ENCODE results near the gene SRCIN1.

DNA sequence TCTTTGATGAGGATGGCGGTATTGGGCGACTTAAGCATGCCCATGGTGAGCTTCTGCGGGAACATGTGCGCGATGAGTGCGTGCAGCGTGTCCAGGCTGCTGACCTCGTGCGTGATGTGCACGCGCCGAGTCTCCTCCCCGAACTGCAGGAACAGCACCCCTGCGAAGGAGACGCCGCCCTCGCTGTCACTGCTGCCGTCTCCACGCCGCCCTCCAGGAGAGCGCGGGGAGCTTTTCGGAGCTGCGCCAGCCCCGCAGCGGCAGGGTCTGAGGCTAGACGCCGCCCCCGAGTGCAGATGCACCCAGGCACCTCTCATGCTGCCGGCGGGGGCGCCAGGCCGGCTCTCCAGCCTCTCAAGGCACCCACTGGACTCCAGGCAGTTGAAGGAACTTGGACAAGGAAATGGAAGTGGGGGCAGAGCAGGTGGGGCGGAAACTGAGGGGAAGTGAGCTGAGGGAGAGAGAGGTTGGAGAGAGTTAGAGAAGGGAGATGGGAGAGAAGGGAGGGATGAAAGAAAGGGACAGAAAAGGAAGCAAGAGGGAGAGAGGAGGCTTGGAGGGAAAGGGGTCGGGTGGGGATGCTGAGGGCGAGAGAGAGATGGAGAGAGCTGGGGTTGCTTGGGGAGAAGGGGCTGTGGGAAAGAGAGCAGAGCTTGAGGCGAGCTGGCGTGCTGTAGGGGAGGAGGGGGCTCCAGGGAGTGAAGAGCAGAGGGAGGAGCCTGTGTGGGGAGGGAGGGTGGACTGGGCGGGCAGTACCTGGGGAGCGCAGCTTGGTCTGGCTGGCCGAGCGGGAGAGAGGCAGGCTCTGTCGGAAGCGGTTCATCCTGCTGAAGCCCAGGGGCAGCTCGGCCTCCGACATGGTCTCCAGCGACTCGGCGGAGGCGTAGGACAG lies 42.1 kb downstream of the SRCIN1 start:
- TF ChIP-seq, protein P1, sequence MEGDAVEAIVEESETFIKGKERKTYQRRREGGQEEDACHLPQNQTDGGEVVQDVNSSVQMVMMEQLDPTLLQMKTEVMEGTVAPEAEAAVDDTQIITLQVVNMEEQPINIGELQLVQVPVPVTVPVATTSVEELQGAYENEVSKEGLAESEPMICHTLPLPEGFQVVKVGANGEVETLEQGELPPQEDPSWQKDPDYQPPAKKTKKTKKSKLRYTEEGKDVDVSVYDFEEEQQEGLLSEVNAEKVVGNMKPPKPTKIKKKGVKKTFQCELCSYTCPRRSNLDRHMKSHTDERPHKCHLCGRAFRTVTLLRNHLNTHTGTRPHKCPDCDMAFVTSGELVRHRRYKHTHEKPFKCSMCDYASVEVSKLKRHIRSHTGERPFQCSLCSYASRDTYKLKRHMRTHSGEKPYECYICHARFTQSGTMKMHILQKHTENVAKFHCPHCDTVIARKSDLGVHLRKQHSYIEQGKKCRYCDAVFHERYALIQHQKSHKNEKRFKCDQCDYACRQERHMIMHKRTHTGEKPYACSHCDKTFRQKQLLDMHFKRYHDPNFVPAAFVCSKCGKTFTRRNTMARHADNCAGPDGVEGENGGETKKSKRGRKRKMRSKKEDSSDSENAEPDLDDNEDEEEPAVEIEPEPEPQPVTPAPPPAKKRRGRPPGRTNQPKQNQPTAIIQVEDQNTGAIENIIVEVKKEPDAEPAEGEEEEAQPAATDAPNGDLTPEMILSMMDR (IDR thresholded peaks at IDR 0.05; ENCODE audit: low read depth, low read length) = no peak
- TF ChIP-seq POLR2A (IDR thresholded peaks at IDR 0.05; ENCODE audit: extremely low read depth, insufficient read length) (no peak), MYC (IDR thresholded peaks at IDR 0.05; ENCODE audit: low read depth, low read length) (no peak)
- TF ChIP-seq, protein P2, sequence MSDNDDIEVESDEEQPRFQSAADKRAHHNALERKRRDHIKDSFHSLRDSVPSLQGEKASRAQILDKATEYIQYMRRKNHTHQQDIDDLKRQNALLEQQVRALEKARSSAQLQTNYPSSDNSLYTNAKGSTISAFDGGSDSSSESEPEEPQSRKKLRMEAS (IDR thresholded peaks at IDR 0.05; ENCODE audit: low read depth, low read length) = no peak

All from NB4 (cell line).